ENCODE results near the gene BRCA2. TPM values are rescaled to one million over a fixed set of nuclear protein-coding genes. Genes with fewer than 3 reads are reported as not detected.

Gene BRCA2
- total RNA-seq, 1 experiment from 2014 or later = 21.6 TPM

GRCh38 chr13:32391101-32391619 is 75.9 kb downstream of the BRCA2 start:
- Mint-ChIP-seq H3K27me3 (ENCODE audit: low read depth) (no peaks in the 10 kb centered on the region), H3K36me3 (peaks cover 7% of the 10 kb centered on the region), H3K4me1 (peaks cover 14% of the 10 kb centered on the region), H3K27ac (peak overlapping the region; percentile 80), H3K9me3 (no peaks in the 10 kb centered on the region), H3K4me3 (no peak overlapping the region)
- 0 out of 2 replicates have a peak, but pooled peaks have one; percentile 23 for TF ChIP-seq MAX (CRISPR knock-in tag; IDR thresholded peaks at IDR 0.05)
- 0 out of 2 replicates have a peak, but pooled peaks have one; percentile 18 for TF ChIP-seq USF2 (CRISPR knock-in tag; IDR thresholded peaks at IDR 0.05)
- TF ChIP-seq MYBL2 (CRISPR knock-in tag; IDR thresholded peaks at IDR 0.05) = no peak
- no peak for TF ChIP-seq ZBTB21 (CRISPR knock-in tag; IDR thresholded peaks at IDR 0.05; ENCODE audit: borderline replicate concordance)
- CTCF ChIA-PET = interaction anchor here (0.5 to 1.9 kb wide), 9 partner anchors 15 to 301 kb away, joined by 3 to 11 read pairs (median 4); no protein-coding TSS in a partner anchor
- POLR2A ChIA-PET = interaction anchor here (0.5 kb wide), 1 partner anchor 121 kb away, joined by 4 read pairs; no protein-coding TSS in a partner anchor
- ATAC-seq (peak; percentile 100), DNase-seq (ENCODE audit: low spot score) (peak; percentile 43)

- Mint-ChIP-seq H3K27me3 (ENCODE audit: low read depth) (peaks cover under 1% of the 10 kb centered on the region; the same call in 1 of the 2 replicates), H3K4me3 (no peak overlapping the region), H3K27ac (no peak overlapping the region), H3K9me3 (no peaks in the 10 kb centered on the region), H3K36me3 (peaks cover 4% of the 10 kb centered on the region), H3K4me1 (peaks cover under 1% of the 10 kb centered on the region)
- DNase-seq (ENCODE audit: low spot score) (no peak), ATAC-seq (no peak)
- TF ChIP-seq NFE2L1 (CRISPR knock-in tag; IDR thresholded peaks at IDR 0.05) (no peak), CREM (CRISPR knock-in tag; IDR thresholded peaks at IDR 0.05) (no peak), FOXP1 (CRISPR knock-in tag; IDR thresholded peaks at IDR 0.05; ENCODE audit: borderline replicate concordance) (no peak), GTF2I (CRISPR knock-in tag; conservative IDR thresholded peaks at IDR 0.05) (no peak), RELA (CRISPR knock-in tag; IDR thresholded peaks at IDR 0.05; ENCODE audit: borderline replicate concordance) (no peak), PRDM15 (CRISPR knock-in tag; IDR thresholded peaks at IDR 0.05) (no peak), SMAD4 (CRISPR knock-in tag; IDR thresholded peaks at IDR 0.05) (no peak), USF2 (CRISPR knock-in tag; IDR thresholded peaks at IDR 0.05) (no peak)
- POLR2A ChIA-PET = interaction anchor here (0.7 kb wide), 1 partner anchor 179 kb away, joined by 3 read pairs; no protein-coding TSS in a partner anchor
- CTCF ChIA-PET = no interaction called here
Measured at GRCh38 chr13:32403108-32403507, 87.8 kb downstream of the BRCA2 start.

GRCh38 chr13:32407854-32408253 is 92.5 kb downstream of the BRCA2 start:
- ChIA-PET CTCF (interaction anchor here (1.4 to 1.7 kb wide), 2 partner anchors 16 kb away, joined by 5 to 6 read pairs; no protein-coding TSS in a partner anchor), POLR2A (interaction anchor here (0.9 to 1.8 kb wide), 2 partner anchors 20 to 131 kb away, joined by 3 to 9 read pairs; partner anchors contain the start of genes N4BP2L1 and N4BP2L2)
- no peak overlapping the region for H3K27ac Mint-ChIP-seq
- H3K4me1 Mint-ChIP-seq = peaks cover 24% of the 10 kb centered on the region
- no peaks in the 10 kb centered on the region for H3K9me3 Mint-ChIP-seq
- H3K4me3 Mint-ChIP-seq = no peak overlapping the region
- no peaks in the 10 kb centered on the region for H3K36me3 Mint-ChIP-seq
- peaks cover 7% of the 10 kb centered on the region for H3K27me3 Mint-ChIP-seq (ENCODE audit: low read depth)
- ATAC-seq (no peak), DNase-seq (ENCODE audit: low spot score) (no peak)
- no peak for TF ChIP-seq PRDM15 (CRISPR knock-in tag; IDR thresholded peaks at IDR 0.05)
- no peak for TF ChIP-seq AR (CRISPR knock-in tag; IDR thresholded peaks at IDR 0.05)
- no peak for TF ChIP-seq USF2 (CRISPR knock-in tag; IDR thresholded peaks at IDR 0.05)
- TF ChIP-seq RORB (CRISPR knock-in tag; IDR thresholded peaks at IDR 0.05) = no peak
- TF ChIP-seq ZNF232 (CRISPR knock-in tag; IDR thresholded peaks at IDR 0.05) = no peak
- no peak for TF ChIP-seq JAZF1 (CRISPR knock-in tag; IDR thresholded peaks at IDR 0.05)

All from WTC11 (cell line).